Measurements from ENCODE around the gene CYP3A7.

DNA sequence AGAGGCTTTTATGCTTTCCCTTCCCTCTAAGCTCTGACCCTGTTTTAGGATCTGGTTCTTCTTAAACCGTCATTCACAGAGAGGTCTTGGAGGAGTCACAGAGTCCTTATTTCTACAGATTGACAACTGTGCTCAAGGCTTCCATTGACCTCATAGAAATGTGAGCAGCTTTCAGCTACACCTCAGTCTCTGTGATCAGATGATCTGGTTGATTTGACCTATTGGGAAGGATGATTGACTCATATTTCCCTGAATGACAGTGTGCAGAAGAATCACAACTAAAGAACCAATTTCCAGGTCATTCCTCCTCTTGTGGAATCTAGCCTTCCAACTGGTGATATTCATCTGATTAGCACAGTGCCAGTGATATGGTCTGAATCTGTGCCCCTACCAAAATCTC is 45.6 kb upstream of the CYP3A7 start:
- TF ChIP-seq POLR2A (IDR thresholded peaks at IDR 0.05; ENCODE audit: low read depth, low read length) (no peak), CHD1 (IDR thresholded peaks at IDR 0.05; ENCODE audit: low read depth, low read length) (no peak), MXI1 (IDR thresholded peaks at IDR 0.05; ENCODE audit: borderline replicate concordance, low read depth, low read length) (no peak), CEBPB (IDR thresholded peaks at IDR 0.05; ENCODE audit: low read depth, low read length) (no peak), RCOR1 (IDR thresholded peaks at IDR 0.05; ENCODE audit: insufficient replicate concordance, low read length) (no peak), SMC3 (IDR thresholded peaks at IDR 0.05; ENCODE audit: low read depth, low read length) (no peak), MAZ (IDR thresholded peaks at IDR 0.05; ENCODE audit: borderline replicate concordance, low read depth, low read length) (no peak), RFX5 (IDR thresholded peaks at IDR 0.05; ENCODE audit: low read depth, low read length) (no peak), USF2 (IDR thresholded peaks at IDR 0.05; ENCODE audit: low read depth, low read length) (no peak)
- TF ChIP-seq, protein P1, sequence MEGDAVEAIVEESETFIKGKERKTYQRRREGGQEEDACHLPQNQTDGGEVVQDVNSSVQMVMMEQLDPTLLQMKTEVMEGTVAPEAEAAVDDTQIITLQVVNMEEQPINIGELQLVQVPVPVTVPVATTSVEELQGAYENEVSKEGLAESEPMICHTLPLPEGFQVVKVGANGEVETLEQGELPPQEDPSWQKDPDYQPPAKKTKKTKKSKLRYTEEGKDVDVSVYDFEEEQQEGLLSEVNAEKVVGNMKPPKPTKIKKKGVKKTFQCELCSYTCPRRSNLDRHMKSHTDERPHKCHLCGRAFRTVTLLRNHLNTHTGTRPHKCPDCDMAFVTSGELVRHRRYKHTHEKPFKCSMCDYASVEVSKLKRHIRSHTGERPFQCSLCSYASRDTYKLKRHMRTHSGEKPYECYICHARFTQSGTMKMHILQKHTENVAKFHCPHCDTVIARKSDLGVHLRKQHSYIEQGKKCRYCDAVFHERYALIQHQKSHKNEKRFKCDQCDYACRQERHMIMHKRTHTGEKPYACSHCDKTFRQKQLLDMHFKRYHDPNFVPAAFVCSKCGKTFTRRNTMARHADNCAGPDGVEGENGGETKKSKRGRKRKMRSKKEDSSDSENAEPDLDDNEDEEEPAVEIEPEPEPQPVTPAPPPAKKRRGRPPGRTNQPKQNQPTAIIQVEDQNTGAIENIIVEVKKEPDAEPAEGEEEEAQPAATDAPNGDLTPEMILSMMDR (conservative IDR thresholded peaks at IDR 0.05; ENCODE audit: low read depth, low read length), result no peak
- TF ChIP-seq, protein P2, sequence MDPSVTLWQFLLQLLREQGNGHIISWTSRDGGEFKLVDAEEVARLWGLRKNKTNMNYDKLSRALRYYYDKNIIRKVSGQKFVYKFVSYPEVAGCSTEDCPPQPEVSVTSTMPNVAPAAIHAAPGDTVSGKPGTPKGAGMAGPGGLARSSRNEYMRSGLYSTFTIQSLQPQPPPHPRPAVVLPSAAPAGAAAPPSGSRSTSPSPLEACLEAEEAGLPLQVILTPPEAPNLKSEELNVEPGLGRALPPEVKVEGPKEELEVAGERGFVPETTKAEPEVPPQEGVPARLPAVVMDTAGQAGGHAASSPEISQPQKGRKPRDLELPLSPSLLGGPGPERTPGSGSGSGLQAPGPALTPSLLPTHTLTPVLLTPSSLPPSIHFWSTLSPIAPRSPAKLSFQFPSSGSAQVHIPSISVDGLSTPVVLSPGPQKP (IDR thresholded peaks at IDR 0.05; ENCODE audit: borderline replicate concordance, low read depth, low read length), result no peak

Data from IMR-90 (cell line).